Measurements from ENCODE around the gene NCAM1.

DNA sequence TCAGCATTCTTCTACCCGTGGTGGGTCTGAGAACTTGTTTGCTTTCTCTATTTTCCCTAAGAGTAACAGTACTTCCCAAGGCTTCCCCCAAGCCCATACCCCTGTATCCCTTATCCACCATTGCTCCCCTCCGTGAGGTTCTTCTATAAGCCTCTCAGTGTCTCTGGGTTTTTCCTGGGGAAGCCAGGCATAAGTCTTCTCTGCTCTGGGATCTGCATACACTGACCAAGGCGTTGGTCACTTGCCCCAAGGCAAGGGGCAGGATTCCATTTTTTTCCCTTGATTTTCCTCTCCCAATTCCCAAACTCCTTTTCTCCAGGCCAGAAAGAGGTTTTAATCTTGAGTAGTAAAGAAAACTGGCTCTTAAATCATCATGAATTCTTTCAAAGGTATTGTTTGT lies 27.2 kb upstream of the NCAM1 start:
- no peak for TF ChIP-seq POLR2A (IDR thresholded peaks at IDR 0.05; ENCODE audit: low read length)
- TF ChIP-seq GATA1 (IDR thresholded peaks at IDR 0.05; ENCODE audit: low read depth, low read length): no peak
